IMR-90 (cell line): ENCODE data around the gene ADAMTSL1. TPM values are rescaled to one million over a fixed set of nuclear protein-coding genes. Genes with fewer than 3 reads are reported as not detected.

ENCODE experiments used
- ATAC-seq: fragments of 200-7000 bp; cut with Tn5 transposase; 2 replicates; pipeline ENCODE4 v1.9.1; 2020; ENCODE audit warnings: low read depth, mild to moderate bottlenecking, moderate library complexity
- BruUV-seq: library from RNA; stranded (reverse); fragments of 400-500 nt; replicated peaks from 2 replicates; lab custom pipeline; 2021; lab: Mats Ljungman, UMichigan
- CTCF ChIA-PET: fragments of 300-600 bp; formaldehyde crosslinking; extraction: SDS; loops from one replicate; lab custom pipeline; 2021; ENCODE audit warnings: antibody characterized with exemption; lab: Yijun Ruan, JAX
- POLR2A ChIA-PET: fragments of 300-600 bp; sonication (Branson Sonifier 250); formaldehyde crosslinking; loops from one replicate; lab custom pipeline; 2022; ENCODE audit warnings: antibody characterized with exemption; ENCODE audit not compliant: unreplicated experiment; lab: Charles Lee
- DNase-seq: peaks from one replicate; pipeline ENCODE4 v3.0.0; 2013
- H2AFZ ChIP-seq: replicated peaks from 2 replicates; pipeline ENCODE3; 2013; ENCODE audit warnings: low read length, mild to moderate bottlenecking; ENCODE audit not compliant: poor library complexity
- H2AK5ac ChIP-seq: 2 replicates; pipeline ENCODE4 v1.6.1; 2013; ENCODE audit warnings: low read depth, low read length, inconsistent platforms
- H2AK9ac ChIP-seq: replicated peaks from 2 replicates; pipeline ENCODE3; 2013; ENCODE audit warnings: mild to moderate bottlenecking, low read depth, low read length, moderate library complexity; ENCODE audit not compliant: poor library complexity
- H2BK120ac ChIP-seq: 2 replicates; pipeline ENCODE4 v1.6.1; 2013; ENCODE audit warnings: low read depth, low read length, inconsistent platforms
- H2BK15ac ChIP-seq: 3 replicates; pipeline ENCODE4 v1.6.1; 2013; ENCODE audit warnings: low read depth, low read length, inconsistent platforms
- H2BK20ac ChIP-seq: 2 replicates; pipeline ENCODE4 v1.6.1; 2013; ENCODE audit warnings: low read depth, mild to moderate bottlenecking, inconsistent platforms, low read length, moderate library complexity
- H2BK5ac ChIP-seq: 2 replicates; pipeline ENCODE4 v1.6.1; 2013; ENCODE audit warnings: mild to moderate bottlenecking, low read depth, low read length, inconsistent platforms; ENCODE audit not compliant: poor library complexity, severe bottlenecking
- H3K14ac ChIP-seq: replicated peaks from 2 replicates; pipeline ENCODE4 v1.6.1; 2013; ENCODE audit warnings: low read depth, low read length, inconsistent platforms
- H3K18ac ChIP-seq: 2 replicates; pipeline ENCODE4 v1.6.1; 2013; ENCODE audit warnings: low read depth, low read length, control low read depth
- H3K23ac ChIP-seq: 2 replicates; pipeline ENCODE4 v1.6.1; 2013; ENCODE audit warnings: low read depth, low read length, inconsistent platforms
- H3K27ac ChIP-seq: 2 replicates; pipeline ENCODE4 v1.5.1; 2013; ENCODE audit warnings: mild to moderate bottlenecking, control low read depth, low read length; ENCODE audit not compliant: insufficient read depth
- H3K27me3 ChIP-seq: 2 replicates; pipeline ENCODE4 v1.6.1; 2013; ENCODE audit warnings: low read length; ENCODE audit not compliant: control insufficient read depth, insufficient read depth
- H3K36me3 ChIP-seq: 2 replicates; pipeline ENCODE4 v1.6.1; 2013; ENCODE audit warnings: low read length, mixed read lengths; ENCODE audit not compliant: control insufficient read depth, insufficient read depth
- H3K4ac ChIP-seq: 2 replicates; pipeline ENCODE4 v1.6.1; 2013; ENCODE audit warnings: low read depth, low read length, inconsistent platforms
- H3K4me1 ChIP-seq: 2 replicates; pipeline ENCODE4 v1.6.1; 2013; ENCODE audit warnings: low read length, mixed read lengths; ENCODE audit not compliant: control insufficient read depth, insufficient read depth
- H3K4me2 ChIP-seq: 2 replicates; pipeline ENCODE4 v1.6.1; 2013; ENCODE audit warnings: low read depth, mild to moderate bottlenecking, control low read depth, low read length, moderate library complexity
- H3K4me3 ChIP-seq: 2 replicates; pipeline ENCODE4 v1.5.1; 2013; ENCODE audit warnings: low read depth, mild to moderate bottlenecking, control low read depth, low read length, moderate library complexity; ENCODE audit not compliant: insufficient read depth
- H3K56ac ChIP-seq: 2 replicates; pipeline ENCODE4 v1.6.1; 2013; ENCODE audit warnings: low read length, inconsistent platforms; ENCODE audit not compliant: insufficient read depth; ENCODE audit errors: extremely low read depth
- H3K79me1 ChIP-seq, 2 experiments: 2 replicates each; pipeline ENCODE4 v1.6.1; 2013; ENCODE audit warnings: low read length in 2 of 2, inconsistent platforms in 1 of 2, low read depth in 1 of 2
- H3K9ac ChIP-seq: 2 replicates; pipeline ENCODE4 v1.6.1; 2013; ENCODE audit warnings: low read depth, low read length, control low read depth
- H3K9me1 ChIP-seq: 2 replicates; pipeline ENCODE4 v1.6.1; 2013; ENCODE audit warnings: low read length, inconsistent platforms; ENCODE audit not compliant: insufficient read depth
- H3K9me3 ChIP-seq: 2 replicates; pipeline ENCODE4 v1.6.1; 2013; ENCODE audit warnings: low read length; ENCODE audit not compliant: control insufficient read depth, insufficient read depth
- H4K20me1 ChIP-seq: 2 replicates; pipeline ENCODE4 v1.6.1; 2013; ENCODE audit warnings: low read length, inconsistent platforms; ENCODE audit not compliant: insufficient read depth
- H4K5ac ChIP-seq: 2 replicates; pipeline ENCODE4 v1.6.1; 2013; ENCODE audit warnings: mild to moderate bottlenecking, low read depth, low read length, control low read depth
- H4K8ac ChIP-seq, 2 experiments: 2 replicates each; pipeline ENCODE4 v1.6.1; 2013; ENCODE audit warnings: low read depth in 2 of 2, low read length in 2 of 2, control low read depth in 1 of 2, inconsistent platforms in 1 of 2
- H4K91ac ChIP-seq: 2 replicates; pipeline ENCODE4 v1.6.1; 2013; ENCODE audit warnings: low read depth, low read length, inconsistent platforms; ENCODE audit not compliant: insufficient read depth
- BHLHE40 ChIP-seq: fragments of 150-350 bp; IDR thresholded peaks from 2 replicates; pipeline ENCODE4 v1.6.1; 2016; ENCODE audit warnings: mild to moderate bottlenecking, low read depth, low read length
- CEBPB ChIP-seq: IDR thresholded peaks from 2 replicates; pipeline ENCODE4 v1.6.1; 2012; ENCODE audit warnings: low read depth, low read length, improper control_type of control experiment
- CHD1 ChIP-seq: IDR thresholded peaks from 2 replicates; pipeline ENCODE4 v1.6.1; 2012; ENCODE audit warnings: low read depth, low read length, improper control_type of control experiment
- CTCF ChIP-seq: conservative IDR thresholded peaks from 2 replicates; pipeline ENCODE4 v1.5.1; 2012; ENCODE audit warnings: mild to moderate bottlenecking, low read depth, low read length, improper control_type of control experiment
- ELK1 ChIP-seq: fragments of 150-350 bp; IDR thresholded peaks from 2 replicates; pipeline ENCODE4 v1.6.1; 2016; ENCODE audit warnings: low read depth, mild to moderate bottlenecking, low read length, moderate library complexity, borderline replicate concordance
- FOS ChIP-seq: fragments of 150-350 bp; IDR thresholded peaks from 2 replicates; pipeline ENCODE4 v1.6.1; 2016; ENCODE audit warnings: low read depth, low read length
- MAFK ChIP-seq: IDR thresholded peaks from 2 replicates; pipeline ENCODE4 v1.6.1; 2012; ENCODE audit warnings: low read depth, low read length, improper control_type of control experiment
- MAZ ChIP-seq: IDR thresholded peaks from 2 replicates; pipeline ENCODE4 v1.6.1; 2012; ENCODE audit warnings: low read depth, mild to moderate bottlenecking, low read length, improper control_type of control experiment, moderate library complexity, borderline replicate concordance
- MXI1 ChIP-seq: IDR thresholded peaks from 2 replicates; pipeline ENCODE4 v1.6.1; 2012; ENCODE audit warnings: low read depth, mild to moderate bottlenecking, low read length, moderate library complexity, borderline replicate concordance
- NFE2L2 ChIP-seq: fragments of 150-350 bp; IDR thresholded peaks from 2 replicates; pipeline ENCODE4 v1.6.1; 2016; ENCODE audit warnings: low read depth, mild to moderate bottlenecking, low read length
- POLR2A ChIP-seq: IDR thresholded peaks from 2 replicates; pipeline ENCODE4 v1.6.1; 2012; ENCODE audit warnings: mild to moderate bottlenecking, low read depth, low read length
- RAD21 ChIP-seq: IDR thresholded peaks from 2 replicates; pipeline ENCODE4 v1.6.1; 2012; ENCODE audit warnings: low read length, improper control_type of control experiment
- RCOR1 ChIP-seq: IDR thresholded peaks from 2 replicates; pipeline ENCODE4 v1.6.1; 2012; ENCODE audit warnings: mild to moderate bottlenecking, low read length, improper control_type of control experiment; ENCODE audit not compliant: insufficient replicate concordance
- RFX5 ChIP-seq: IDR thresholded peaks from 2 replicates; pipeline ENCODE4 v1.8.0; 2012; ENCODE audit warnings: low read depth, mild to moderate bottlenecking, low read length, moderate library complexity
- SMC3 ChIP-seq: fragments of 150-350 bp; IDR thresholded peaks from 2 replicates; pipeline ENCODE4 v1.6.1; 2016; ENCODE audit warnings: low read depth, mild to moderate bottlenecking, antibody characterized with exemption, low read length, moderate library complexity
- USF2 ChIP-seq: fragments of 150-350 bp; IDR thresholded peaks from 2 replicates; pipeline ENCODE4 v1.6.1; 2017; ENCODE audit warnings: mild to moderate bottlenecking, antibody characterized with exemption, low read length, low read depth
- WGBS, 2 experiments: methylation state at CpG; one replicate each; pipeline versions ENCODE4 v1.1.5 to v1.1.7; 2013; ENCODE audit warnings: missing lambda C conversion rate in 2 of 2; ENCODE audit not compliant: insufficient read length in 1 of 2; ENCODE audit errors: extremely low coverage in 2 of 2; 5-methylcytosine and 5-hydroxymethylcytosine counted together
- dilution Hi-C: fragments of 300-500 bp; cut with HindIII; formaldehyde crosslinking; loops from one replicate; pipeline ENCODE4 v1.14.3; 2018; ENCODE audit warnings: low sequenced_read_pairs; ENCODE audit not compliant: unreplicated experiment
- in situ Hi-C: fragments of 300-500 bp; cut with MboI; formaldehyde crosslinking; loops from 3 replicates; pipeline ENCODE4 v1.14.3; 2019; ENCODE audit warnings: low sequenced_read_pairs, inconsistent platforms, mixed read lengths
- intact Hi-C: fragments of 100-400 bp; cut with micrococcal nuclease; formaldehyde crosslinking; loops from 2 replicates; pipeline ENCODE4 v1.10.0; 2022
- polyA plus RNA-seq, 3 experiments: library from polyadenylated mRNA; depleted of rRNA; stranded (reverse); fragments of >200 nt; gene quantifications; 2 replicates each; pipeline ENCODE4 v1.2.3, GENCODE V29; 2012; ENCODE audit warnings: low replicate concordance in 1 of 3
- total RNA-seq: library from RNA; depleted of rRNA; stranded (reverse); fragments of >200 nt; gene quantifications from 2 replicates; pipeline ENCODE4 v1.2.3, GENCODE V29; 2012

The ADAMTSL1 gene
- total and polyA plus RNA-seq, 2 of the 4 experiments (the other 2 are of a cell fraction), result 38.2 to 62.2 TPM

GRCh38 chr9:18569941-18570630 is 96.1 kb downstream of the ADAMTSL1 start:
- Histone ChIP-seq H3K27me3 (no peaks in the 10 kb centered on the region), H3K18ac (no peak overlapping the region), H3K14ac (no peak overlapping the region; the same call in 1 of the 2 replicates), H3K36me3 (no peaks in the 10 kb centered on the region), H2BK5ac (no peak overlapping the region), H3K79me1 (no peaks in the 10 kb centered on the region), H4K5ac (no peak overlapping the region), H3K9ac (no peak overlapping the region), H2BK15ac (no peak overlapping the region), H3K27ac (no peak overlapping the region), H3K56ac (no peak overlapping the region), H4K91ac (no peak overlapping the region), H3K23ac (no peak overlapping the region), H3K9me3 (no peaks in the 10 kb centered on the region), H4K8ac (no peak overlapping the region), H4K20me1 (no peaks in the 10 kb centered on the region), H2BK20ac (no peak overlapping the region), H2AFZ (no peak overlapping the region), H3K9me1 (peaks cover 4% of the 10 kb centered on the region; the same call in 1 of the 2 replicates), H3K4me1 (peaks cover 6% of the 10 kb centered on the region; the same call in 1 of the 2 replicates), H3K4me3 (no peak overlapping the region), H2BK120ac (no peak overlapping the region), H2AK9ac (no peak overlapping the region), H2AK5ac (no peak overlapping the region), H3K4ac (no peak overlapping the region), H3K4me2 (no peak overlapping the region)
- in situ Hi-C loops (no loop called here), intact Hi-C loops (no loop called here), dilution Hi-C loops (no loop called here)
- no peak for TF ChIP-seq CEBPB
- TF ChIP-seq MXI1, result no peak
- TF ChIP-seq SMC3, result no peak
- TF ChIP-seq ELK1, result no peak
- TF ChIP-seq CTCF, result no peak
- TF ChIP-seq USF2, result no peak
- no peak for TF ChIP-seq FOS
- TF ChIP-seq RCOR1, result no peak
- no peak for TF ChIP-seq POLR2A
- no peak for TF ChIP-seq MAFK
- TF ChIP-seq NFE2L2, result no peak
- no peak for TF ChIP-seq BHLHE40
- TF ChIP-seq CHD1, result no peak
- no peak for TF ChIP-seq MAZ
- no peak for TF ChIP-seq RAD21
- TF ChIP-seq RFX5, result no peak
- ChIA-PET CTCF (interaction anchor here (0.6 to 1.1 kb wide), 2 partner anchors 24 to 218 kb away, joined by 3 read pairs; no protein-coding TSS in a partner anchor), POLR2A (no interaction called here)
- DNase-seq (no peak), ATAC-seq (no peak)
- BruUV-seq, result no TSS peak
- WGBS, 2 experiments, result no CpG with 5 or more reads among the region's 3 CpGs
